Neural cell (in vitro differentiated cells): ENCODE measurements around the gene DYNC2LI1. TPM values are rescaled to one million over a fixed set of nuclear protein-coding genes. Genes with fewer than 3 reads are reported as not detected.

ENCODE experiments used
- H2AFZ ChIP-seq: fragments of 200-600, 300-800 bp; sonication (generic), shearing (Covaris generic); 2 replicates; pipeline ENCODE4 v1.6.0; 2014; ENCODE audit warnings: low read depth, mild to moderate bottlenecking, antibody characterized with exemption, low read length, moderate library complexity
- H3F3A ChIP-seq: fragments of 200-600 bp; shearing (Covaris generic); 2 replicates; pipeline ENCODE4 v1.6.1; 2016; ENCODE audit warnings: mild to moderate bottlenecking, moderate library complexity, mixed read lengths, antibody characterized with exemption, low read length; ENCODE audit not compliant: insufficient read depth, poor library complexity, severe bottlenecking
- H3K27ac ChIP-seq: fragments of 200-600, 300-800 bp; sonication (generic), shearing (Covaris generic); 2 replicates; pipeline ENCODE4 v1.5.1; 2014; ENCODE audit warnings: mild to moderate bottlenecking, low read length, moderate library complexity
- H3K27me3 ChIP-seq: fragments of 300-800, 200-600 bp; sonication (generic), shearing (Covaris generic); 2 replicates; pipeline ENCODE4 v1.6.0; 2014; ENCODE audit warnings: mild to moderate bottlenecking, low read depth, low read length, moderate library complexity; ENCODE audit not compliant: insufficient read depth
- H3K36me3 ChIP-seq: fragments of 300-800, 200-600 bp; sonication (generic), shearing (Covaris generic); 2 replicates; pipeline ENCODE4 v1.5.1; 2014; ENCODE audit warnings: mild to moderate bottlenecking, antibody characterized with exemption, low read length, moderate library complexity; ENCODE audit not compliant: insufficient read depth
- H3K4me2 ChIP-seq: fragments of 300-800, 200-600 bp; sonication (generic), shearing (Covaris generic); 2 replicates; pipeline ENCODE4 v1.6.0; 2014; ENCODE audit warnings: mild to moderate bottlenecking, low read length
- H3K4me3 ChIP-seq: fragments of 300-800, 200-600 bp; sonication (generic), shearing (Covaris generic); 2 replicates; pipeline ENCODE4 v1.5.1; 2014; ENCODE audit warnings: mild to moderate bottlenecking, low read length, moderate library complexity
- H3K79me2 ChIP-seq: fragments of 200-600 bp; shearing (Covaris generic); replicated peaks from 2 replicates; pipeline ENCODE4 v1.6.0; 2014; ENCODE audit warnings: mild to moderate bottlenecking, low read length, moderate library complexity; ENCODE audit not compliant: insufficient read depth
- H3K9ac ChIP-seq: fragments of 300-800, 200-600 bp; sonication (generic), shearing (Covaris generic); 2 replicates; pipeline ENCODE4 v1.6.1; 2016; ENCODE audit warnings: mild to moderate bottlenecking, low read length, mixed read lengths
- H3K9me2 ChIP-seq: fragments of 200-600 bp; shearing (Covaris generic); 2 replicates; pipeline ENCODE4 v1.6.1; 2016; ENCODE audit warnings: mild to moderate bottlenecking, low read length, mixed read lengths; ENCODE audit not compliant: insufficient read depth
- H3K9me3 ChIP-seq: fragments of 200-600, 300-800 bp; sonication (generic), shearing (Covaris generic); 2 replicates; pipeline ENCODE4 v1.6.1; 2016; ENCODE audit warnings: mild to moderate bottlenecking, mixed run types, low read length, moderate library complexity, mixed read lengths
- H4K20me1 ChIP-seq: fragments of 200-600 bp; shearing (Covaris generic); 2 replicates; pipeline ENCODE4 v1.6.1; 2016; ENCODE audit warnings: mild to moderate bottlenecking, mixed run types; ENCODE audit not compliant: insufficient read depth
- EP300 ChIP-seq: fragments of 450-650 bp; conservative IDR thresholded peaks from 2 replicates; pipeline ENCODE4 v1.6.1; 2014; ENCODE audit warnings: antibody characterized with exemption, mild to moderate bottlenecking, moderate library complexity; ENCODE audit not compliant: poor library complexity, severe bottlenecking
- EZH2 ChIP-seq: fragments of 200-600, 300-800 bp; shearing (Covaris generic), sonication (generic); IDR thresholded peaks from 2 replicates; pipeline ENCODE4 v1.6.1; 2014; ENCODE audit warnings: antibody characterized with exemption, low read length, borderline replicate concordance, mild to moderate bottlenecking; ENCODE audit not compliant: insufficient read depth, poor library complexity, severe bottlenecking
- MXI1 ChIP-seq: fragments of 450-650 bp; conservative IDR thresholded peaks from 2 replicates; pipeline ENCODE4 v1.6.1; 2014; ENCODE audit warnings: antibody characterized with exemption, mild to moderate bottlenecking; ENCODE audit not compliant: poor library complexity, severe bottlenecking
- POLR2AphosphoS5 ChIP-seq: IDR thresholded peaks from 2 replicates; pipeline ENCODE4 v1.6.1; 2012
- RAD21 ChIP-seq: fragments of 450-650 bp; conservative IDR thresholded peaks from 2 replicates; pipeline ENCODE4 v1.6.1; 2014; ENCODE audit warnings: antibody characterized with exemption, mild to moderate bottlenecking, moderate library complexity
- SMC3 ChIP-seq: fragments of 450-650 bp; conservative IDR thresholded peaks from 2 replicates; pipeline ENCODE4 v1.6.1; 2014; ENCODE audit warnings: antibody characterized with exemption, mild to moderate bottlenecking, moderate library complexity; ENCODE audit not compliant: poor library complexity
- TAF1 ChIP-seq: IDR thresholded peaks from 2 replicates; pipeline ENCODE4 v1.6.1; 2012; ENCODE audit warnings: low read depth
- polyA plus RNA-seq: library from polyadenylated mRNA; depleted of rRNA; stranded (reverse); fragments of >200 nt; gene quantifications from 2 replicates; pipeline ENCODE4 v1.2.3, GENCODE V29; 2014
- TF ChIP-seq, protein P1 (sequence below): fragments of 450-650 bp; IDR thresholded peaks from 2 replicates; pipeline ENCODE4 v1.5.1; 2014; ENCODE audit warnings: antibody characterized with exemption, mild to moderate bottlenecking, moderate library complexity; ENCODE audit not compliant: poor library complexity, severe bottlenecking
- TF ChIP-seq, protein P2 (sequence below): IDR thresholded peaks from 2 replicates; pipeline ENCODE4 v1.6.1; 2012; ENCODE audit warnings: borderline replicate concordance

Gene DYNC2LI1
- polyA plus RNA-seq, 1 donor from 2014 or later: 80.6 TPM

DNA sequence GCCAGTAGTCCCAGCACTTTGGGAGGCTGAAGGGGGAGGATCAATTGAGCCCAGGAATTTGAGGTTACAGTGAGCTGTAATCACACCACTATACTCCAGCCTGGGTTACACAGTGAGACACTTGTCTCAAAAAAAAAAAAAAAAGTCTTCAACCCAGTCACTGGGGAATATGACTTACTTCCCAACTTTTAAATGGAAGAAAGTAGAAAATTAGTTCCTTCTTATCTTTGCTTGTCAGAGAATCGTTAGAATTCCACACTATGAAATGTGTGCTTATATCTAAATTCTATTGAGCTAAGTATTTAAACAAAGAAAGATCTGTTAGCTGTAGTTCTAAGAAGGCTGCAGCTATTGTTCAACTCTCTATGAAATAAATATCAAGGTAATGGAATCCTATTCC, 22.4 kb downstream of the DYNC2LI1 start:
- H3K9me3 ChIP-seq: no peaks in the 10 kb centered on the region
- H3K9ac ChIP-seq: no peak overlapping the region
- H3K27me3 ChIP-seq: no peaks in the 10 kb centered on the region
- no peak overlapping the region for H3K4me3 ChIP-seq
- no peak overlapping the region for H2AFZ ChIP-seq
- no peaks in the 10 kb centered on the region for H3K79me2 ChIP-seq
- no peaks in the 10 kb centered on the region for H3F3A ChIP-seq
- no peak overlapping the region for H3K27ac ChIP-seq
- no peaks in the 10 kb centered on the region for H3K36me3 ChIP-seq
- no peak for TF ChIP-seq EP300
- TF ChIP-seq POLR2AphosphoS5: no peak
- TF ChIP-seq MXI1: no peak
- TF ChIP-seq EZH2: no peak
- no peak for TF ChIP-seq RAD21
- TF ChIP-seq, protein P1, sequence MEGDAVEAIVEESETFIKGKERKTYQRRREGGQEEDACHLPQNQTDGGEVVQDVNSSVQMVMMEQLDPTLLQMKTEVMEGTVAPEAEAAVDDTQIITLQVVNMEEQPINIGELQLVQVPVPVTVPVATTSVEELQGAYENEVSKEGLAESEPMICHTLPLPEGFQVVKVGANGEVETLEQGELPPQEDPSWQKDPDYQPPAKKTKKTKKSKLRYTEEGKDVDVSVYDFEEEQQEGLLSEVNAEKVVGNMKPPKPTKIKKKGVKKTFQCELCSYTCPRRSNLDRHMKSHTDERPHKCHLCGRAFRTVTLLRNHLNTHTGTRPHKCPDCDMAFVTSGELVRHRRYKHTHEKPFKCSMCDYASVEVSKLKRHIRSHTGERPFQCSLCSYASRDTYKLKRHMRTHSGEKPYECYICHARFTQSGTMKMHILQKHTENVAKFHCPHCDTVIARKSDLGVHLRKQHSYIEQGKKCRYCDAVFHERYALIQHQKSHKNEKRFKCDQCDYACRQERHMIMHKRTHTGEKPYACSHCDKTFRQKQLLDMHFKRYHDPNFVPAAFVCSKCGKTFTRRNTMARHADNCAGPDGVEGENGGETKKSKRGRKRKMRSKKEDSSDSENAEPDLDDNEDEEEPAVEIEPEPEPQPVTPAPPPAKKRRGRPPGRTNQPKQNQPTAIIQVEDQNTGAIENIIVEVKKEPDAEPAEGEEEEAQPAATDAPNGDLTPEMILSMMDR: no peak
- TF ChIP-seq, protein P2, sequence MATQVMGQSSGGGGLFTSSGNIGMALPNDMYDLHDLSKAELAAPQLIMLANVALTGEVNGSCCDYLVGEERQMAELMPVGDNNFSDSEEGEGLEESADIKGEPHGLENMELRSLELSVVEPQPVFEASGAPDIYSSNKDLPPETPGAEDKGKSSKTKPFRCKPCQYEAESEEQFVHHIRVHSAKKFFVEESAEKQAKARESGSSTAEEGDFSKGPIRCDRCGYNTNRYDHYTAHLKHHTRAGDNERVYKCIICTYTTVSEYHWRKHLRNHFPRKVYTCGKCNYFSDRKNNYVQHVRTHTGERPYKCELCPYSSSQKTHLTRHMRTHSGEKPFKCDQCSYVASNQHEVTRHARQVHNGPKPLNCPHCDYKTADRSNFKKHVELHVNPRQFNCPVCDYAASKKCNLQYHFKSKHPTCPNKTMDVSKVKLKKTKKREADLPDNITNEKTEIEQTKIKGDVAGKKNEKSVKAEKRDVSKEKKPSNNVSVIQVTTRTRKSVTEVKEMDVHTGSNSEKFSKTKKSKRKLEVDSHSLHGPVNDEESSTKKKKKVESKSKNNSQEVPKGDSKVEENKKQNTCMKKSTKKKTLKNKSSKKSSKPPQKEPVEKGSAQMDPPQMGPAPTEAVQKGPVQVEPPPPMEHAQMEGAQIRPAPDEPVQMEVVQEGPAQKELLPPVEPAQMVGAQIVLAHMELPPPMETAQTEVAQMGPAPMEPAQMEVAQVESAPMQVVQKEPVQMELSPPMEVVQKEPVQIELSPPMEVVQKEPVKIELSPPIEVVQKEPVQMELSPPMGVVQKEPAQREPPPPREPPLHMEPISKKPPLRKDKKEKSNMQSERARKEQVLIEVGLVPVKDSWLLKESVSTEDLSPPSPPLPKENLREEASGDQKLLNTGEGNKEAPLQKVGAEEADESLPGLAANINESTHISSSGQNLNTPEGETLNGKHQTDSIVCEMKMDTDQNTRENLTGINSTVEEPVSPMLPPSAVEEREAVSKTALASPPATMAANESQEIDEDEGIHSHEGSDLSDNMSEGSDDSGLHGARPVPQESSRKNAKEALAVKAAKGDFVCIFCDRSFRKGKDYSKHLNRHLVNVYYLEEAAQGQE: no peak
- no peak for TF ChIP-seq TAF1
- TF ChIP-seq SMC3: no peak
- H3K9me2 ChIP-seq: no peaks in the 10 kb centered on the region
- H4K20me1 ChIP-seq: no peaks in the 10 kb centered on the region
- H3K4me2 ChIP-seq: no peak overlapping the region

DNA sequence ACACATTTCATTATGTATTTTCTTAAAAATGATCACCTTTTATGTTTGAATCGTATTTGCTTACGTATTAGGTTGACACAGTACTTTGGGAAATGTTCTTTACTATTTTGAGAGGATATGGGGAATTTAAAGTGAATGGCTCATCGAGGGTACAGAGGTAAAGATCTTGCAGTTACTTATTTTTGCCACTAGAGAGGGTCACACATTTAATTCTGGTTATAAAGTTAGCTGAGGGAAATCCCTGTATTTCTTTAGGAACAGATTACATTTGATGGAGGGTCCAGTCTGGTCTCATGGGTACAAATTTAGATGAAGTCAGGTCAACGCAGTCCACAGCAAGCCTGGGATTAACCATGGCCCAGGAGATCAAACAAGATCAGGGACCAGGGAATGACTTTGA, 24.5 kb downstream of the DYNC2LI1 start:
- Histone ChIP-seq H3F3A (no peaks in the 10 kb centered on the region), H3K36me3 (no peaks in the 10 kb centered on the region), H3K79me2 (no peaks in the 10 kb centered on the region), H3K27ac (no peak overlapping the region), H3K9me3 (no peaks in the 10 kb centered on the region), H3K9ac (no peak overlapping the region), H3K9me2 (no peaks in the 10 kb centered on the region), H3K4me3 (no peak overlapping the region), H3K27me3 (no peaks in the 10 kb centered on the region), H2AFZ (no peak overlapping the region), H4K20me1 (no peaks in the 10 kb centered on the region), H3K4me2 (no peak overlapping the region)
- TF ChIP-seq, protein P1: no peak
- TF ChIP-seq POLR2AphosphoS5 (no peak), TAF1 (no peak), EP300 (no peak), MXI1 (no peak), RAD21 (no peak), SMC3 (no peak), EZH2 (no peak)
- TF ChIP-seq, protein P2: no peak
